HG03439 (cell line): Measurements from ENCODE around the gene RHNO1.

Experiments
- ATAC-seq: cut with Tn5 transposase; IDR thresholded peaks from one replicate; pipeline ENCODE4 v1.9.1; 2021; ENCODE audit warnings: mild to moderate bottlenecking, moderate library complexity; ENCODE audit not compliant: unreplicated experiment

RHNO1 gene

DNA sequence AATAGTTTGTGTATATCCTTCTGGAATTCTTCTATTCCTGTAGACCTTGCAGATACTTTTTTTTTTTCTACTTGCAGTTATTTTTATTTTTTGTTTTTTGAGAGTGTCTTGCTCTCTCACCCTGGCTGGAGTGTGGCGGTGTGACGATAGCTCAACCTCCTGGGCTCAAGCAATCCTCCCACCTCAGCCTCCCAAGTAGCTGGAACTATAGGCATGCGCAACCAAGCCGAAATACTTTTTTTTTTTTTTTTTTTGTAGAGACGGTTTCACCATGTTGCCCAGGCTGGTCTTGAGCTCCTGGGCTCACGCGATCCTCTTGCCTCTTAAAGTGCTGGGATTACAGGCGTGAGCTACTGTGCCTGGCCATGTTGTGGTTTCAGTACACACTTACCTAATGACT is 23.6 kb downstream of the RHNO1 start:
- ATAC-seq = no peak

- no peak for ATAC-seq
Observed at GRCh38 chr12:2902272-2902880, 25.4 kb downstream of the RHNO1 start.

DNA sequence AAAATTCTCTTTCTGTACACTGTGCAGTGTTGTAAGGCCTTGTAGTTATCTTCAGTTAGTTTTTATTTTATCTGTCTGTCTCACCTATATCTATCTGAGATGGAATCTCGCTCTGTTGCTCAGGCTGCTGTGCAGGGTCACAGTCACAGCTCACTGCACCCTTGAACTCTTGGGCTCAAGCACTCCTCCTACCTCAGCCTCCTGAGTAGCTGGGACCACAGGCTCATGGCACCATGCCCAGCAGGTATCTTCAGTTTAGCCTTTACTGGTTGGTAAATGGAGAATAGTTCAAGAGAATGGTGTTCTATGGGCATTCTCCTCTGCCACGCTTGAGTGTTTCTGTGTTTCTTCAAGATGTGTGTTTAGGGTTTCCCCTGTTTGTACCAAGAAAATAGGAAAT is 27.2 kb downstream of the RHNO1 start:
- ATAC-seq = no peak

DNA sequence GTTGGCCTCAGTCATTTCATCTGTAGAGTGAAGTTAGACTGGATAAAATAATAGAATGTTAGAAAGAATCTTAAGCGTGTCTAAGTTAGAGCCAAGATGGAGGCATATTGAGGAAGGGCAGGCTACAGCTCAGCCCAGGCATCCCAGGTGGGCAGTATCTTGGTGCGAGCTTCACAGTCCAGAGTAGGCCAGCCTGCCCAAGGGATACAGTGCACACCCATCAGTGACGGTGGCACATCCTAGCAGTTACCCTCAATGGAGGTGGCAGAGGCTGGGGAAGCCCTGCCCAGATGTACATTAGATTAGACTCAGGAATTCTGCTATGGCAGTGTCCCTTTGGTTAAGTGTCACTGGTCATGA is 35.2 kb downstream of the RHNO1 start:
- ATAC-seq = no peak

DNA sequence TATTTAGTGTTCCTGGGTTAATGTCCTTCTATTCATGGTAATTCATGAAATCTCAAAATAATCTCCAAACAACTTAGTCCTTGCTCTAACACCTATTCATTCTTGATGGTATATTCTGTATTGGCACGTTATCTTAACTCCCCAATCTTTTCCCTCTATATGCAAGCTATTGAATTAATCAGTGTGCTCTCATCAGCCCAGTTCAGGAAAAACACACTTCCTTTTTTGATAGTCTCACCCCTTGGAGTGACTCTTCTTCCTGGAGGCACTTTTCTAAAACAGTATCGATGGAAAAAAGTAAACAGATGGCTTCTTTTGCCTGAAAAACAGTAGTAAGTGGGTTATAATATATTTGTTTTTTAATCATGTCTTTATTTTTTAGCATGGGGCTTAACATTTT is 42.2 kb downstream of the RHNO1 start:
- no peak for ATAC-seq

GRCh38 chr12:2922329-2922728 is 45.3 kb downstream of the RHNO1 start:
- ATAC-seq = no peak

- no peak for ATAC-seq
Observed at GRCh38 chr12:2923057-2923456, 46.0 kb downstream of the RHNO1 start.

GRCh38 chr12:2924019-2924418 is 47.0 kb downstream of the RHNO1 start:
- ATAC-seq = no peak

DNA sequence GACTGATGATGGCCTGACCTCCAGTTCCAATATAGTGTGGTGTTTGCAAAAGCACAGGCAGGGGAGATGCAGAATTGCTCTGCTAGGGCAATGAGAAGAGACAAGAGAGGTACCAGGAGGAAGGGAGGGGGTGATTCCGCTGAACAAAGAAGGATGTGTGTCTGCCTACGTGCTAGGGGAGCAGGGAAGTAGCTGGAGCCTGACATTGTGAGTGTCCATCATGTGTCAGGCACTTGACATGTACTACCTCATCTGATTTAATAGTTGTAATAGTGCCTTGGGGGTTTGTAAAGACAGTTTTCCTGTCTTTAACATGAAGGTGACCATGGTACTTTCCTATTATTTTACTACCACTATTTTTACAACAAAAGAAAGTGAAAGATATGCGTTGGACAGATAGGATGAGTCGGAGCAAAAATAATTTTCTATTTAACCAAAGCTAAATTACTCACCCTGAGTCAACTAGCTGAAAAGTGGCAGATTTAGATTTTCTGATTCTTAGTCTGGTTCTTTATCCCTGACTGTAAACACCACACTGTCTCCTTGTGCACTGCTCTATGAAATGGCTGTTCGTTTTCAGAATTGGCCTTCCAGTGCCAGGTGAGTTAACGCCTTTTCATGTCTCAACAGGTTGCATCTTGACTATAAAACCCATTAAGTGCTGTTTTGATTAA is 48.4 kb downstream of the RHNO1 start:
- ATAC-seq = no peak

DNA sequence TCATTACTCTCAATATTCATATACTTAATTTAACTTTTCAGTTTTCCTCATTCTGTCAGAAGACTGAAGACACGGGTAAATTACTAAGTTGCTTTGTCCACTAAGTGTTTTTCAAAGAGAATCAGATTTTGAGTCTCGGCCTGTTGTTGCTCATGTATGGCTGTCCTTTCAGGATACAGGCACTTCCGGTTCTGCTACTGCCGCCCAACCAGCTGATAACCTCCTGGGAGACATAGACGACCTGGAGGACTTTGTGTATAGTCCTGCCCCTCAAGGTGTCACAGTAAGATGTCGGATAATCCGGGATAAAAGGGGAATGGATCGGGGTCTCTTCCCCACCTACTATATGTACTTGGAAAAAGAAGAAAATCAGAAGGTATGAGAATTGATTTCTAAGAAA is 53.8 kb downstream of the RHNO1 start:
- no peak for ATAC-seq

- no peak for ATAC-seq
Observed at GRCh38 chr12:2933586-2933985, 56.6 kb downstream of the RHNO1 start.

DNA sequence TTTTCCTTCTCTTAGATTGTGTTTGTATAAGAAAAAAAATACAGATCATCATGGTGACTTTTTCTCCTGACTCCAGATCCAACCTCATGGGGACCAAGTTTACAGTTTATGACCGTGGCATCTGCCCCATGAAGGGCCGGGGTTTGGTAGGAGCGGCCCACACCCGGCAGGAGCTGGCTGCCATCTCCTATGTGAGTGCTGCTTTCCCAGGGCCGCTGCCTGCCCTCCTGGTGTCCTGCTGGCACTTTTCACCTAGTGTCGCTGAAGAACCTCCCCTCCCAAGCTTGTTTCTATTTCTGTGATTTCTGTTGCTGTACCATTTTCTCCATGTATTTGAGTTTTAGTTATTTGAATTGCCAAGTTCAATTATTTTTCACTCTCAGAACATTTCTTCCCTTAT is 57.3 kb downstream of the RHNO1 start:
- no peak for ATAC-seq

DNA sequence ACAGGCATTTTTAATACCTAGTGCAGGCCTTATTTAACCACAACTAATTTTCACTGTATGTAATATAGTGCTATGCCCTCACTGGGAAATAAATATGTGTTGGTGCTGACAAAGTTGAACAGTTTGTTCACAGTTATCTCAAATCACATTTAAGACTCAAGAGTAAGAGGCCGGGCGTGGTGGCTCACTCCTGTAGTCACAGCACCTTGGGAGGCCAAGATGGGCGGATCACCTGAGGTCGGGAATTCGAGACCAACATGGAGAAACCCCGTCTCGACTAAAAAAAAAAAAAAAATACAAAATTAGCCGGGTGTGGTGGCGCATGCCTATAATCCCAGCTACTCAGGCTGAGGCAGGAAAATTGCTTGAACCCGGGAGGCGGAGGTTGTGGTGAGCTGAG is 59.3 kb downstream of the RHNO1 start:
- ATAC-seq = no peak

DNA sequence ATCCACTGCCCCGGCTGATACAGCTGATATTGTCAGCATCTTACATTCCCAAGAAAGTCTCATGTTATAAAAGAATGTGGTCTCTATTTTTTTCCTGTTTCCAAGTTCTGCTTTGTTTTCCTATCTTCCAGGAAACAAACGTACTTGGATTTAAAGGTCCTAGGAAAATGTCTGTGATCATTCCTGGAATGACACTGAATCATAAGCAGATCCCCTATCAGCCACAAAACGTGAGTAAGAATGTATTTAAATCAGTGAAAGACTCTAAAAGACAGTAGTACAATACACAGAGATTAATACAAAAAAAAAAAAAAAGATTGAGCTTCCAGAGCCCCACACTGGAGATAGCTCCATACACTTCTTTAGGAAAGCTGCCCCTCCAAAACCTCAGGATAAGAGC is 60.5 kb downstream of the RHNO1 start:
- ATAC-seq = no peak
